ENCODE results near the gene TRIAP1. TPM values are rescaled to one million over a fixed set of nuclear protein-coding genes. Genes with fewer than 3 reads are reported as not detected.
"Not testable (repeated sequence)": the region's sequence is repeated elsewhere in the genome, so short reads cannot be mapped to it uniquely, and the experiment has no call there.

The TRIAP1 gene
- total RNA-seq, 1 donor from 2014 or later = 26.3 TPM

- Mint-ChIP-seq H3K4me1 (ENCODE audit: low read depth) (no peaks in the 10 kb centered on the region), H3K36me3 (ENCODE audit: low read depth) (peaks cover 3% of the 10 kb centered on the region), H3K9me3 (ENCODE audit: low read depth) (no peaks in the 10 kb centered on the region), H3K27me3 (ENCODE audit: low read depth) (no peaks in the 10 kb centered on the region), H3K4me3 (ENCODE audit: unreplicated experiment) (no peak overlapping the region), H3K27ac (ENCODE audit: unreplicated experiment) (no peak overlapping the region)
- DNase-seq (ENCODE audit: low spot score) = no peak
- TF ChIP-seq, protein P1, sequence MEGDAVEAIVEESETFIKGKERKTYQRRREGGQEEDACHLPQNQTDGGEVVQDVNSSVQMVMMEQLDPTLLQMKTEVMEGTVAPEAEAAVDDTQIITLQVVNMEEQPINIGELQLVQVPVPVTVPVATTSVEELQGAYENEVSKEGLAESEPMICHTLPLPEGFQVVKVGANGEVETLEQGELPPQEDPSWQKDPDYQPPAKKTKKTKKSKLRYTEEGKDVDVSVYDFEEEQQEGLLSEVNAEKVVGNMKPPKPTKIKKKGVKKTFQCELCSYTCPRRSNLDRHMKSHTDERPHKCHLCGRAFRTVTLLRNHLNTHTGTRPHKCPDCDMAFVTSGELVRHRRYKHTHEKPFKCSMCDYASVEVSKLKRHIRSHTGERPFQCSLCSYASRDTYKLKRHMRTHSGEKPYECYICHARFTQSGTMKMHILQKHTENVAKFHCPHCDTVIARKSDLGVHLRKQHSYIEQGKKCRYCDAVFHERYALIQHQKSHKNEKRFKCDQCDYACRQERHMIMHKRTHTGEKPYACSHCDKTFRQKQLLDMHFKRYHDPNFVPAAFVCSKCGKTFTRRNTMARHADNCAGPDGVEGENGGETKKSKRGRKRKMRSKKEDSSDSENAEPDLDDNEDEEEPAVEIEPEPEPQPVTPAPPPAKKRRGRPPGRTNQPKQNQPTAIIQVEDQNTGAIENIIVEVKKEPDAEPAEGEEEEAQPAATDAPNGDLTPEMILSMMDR (IDR thresholded peaks at IDR 0.05) = no peak
These were observed 42.0 kb upstream of the TRIAP1 start for GRCh38 chr12:120488057-120488640.

DNA sequence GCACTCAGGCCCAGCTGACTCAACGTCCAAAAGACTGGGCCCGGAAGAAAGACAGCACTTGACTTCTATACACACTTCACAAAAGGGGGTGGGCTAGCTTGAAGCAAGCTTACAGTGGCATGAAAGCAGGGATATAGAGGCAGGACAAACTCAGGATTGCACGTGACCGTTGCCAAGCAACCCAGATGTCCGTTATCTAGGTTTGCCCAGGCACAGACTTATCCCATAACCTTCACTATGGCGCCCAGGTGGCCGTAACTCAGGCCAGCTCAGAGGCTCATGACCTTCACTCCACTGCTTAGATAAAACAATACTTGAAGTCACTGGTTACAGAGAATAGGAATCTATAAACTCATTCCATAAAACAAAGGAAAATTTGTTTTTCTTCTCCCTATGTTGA lies 41.4 kb upstream of the TRIAP1 start:
- not testable (repeated sequence) for H3K4me1 Mint-ChIP-seq (ENCODE audit: low read depth); H3K27me3 Mint-ChIP-seq (ENCODE audit: low read depth); H3K9me3 Mint-ChIP-seq (ENCODE audit: low read depth); H3K27ac Mint-ChIP-seq (ENCODE audit: unreplicated experiment); DNase-seq (ENCODE audit: low spot score); H3K36me3 Mint-ChIP-seq (ENCODE audit: low read depth); H3K4me3 Mint-ChIP-seq (ENCODE audit: unreplicated experiment)

DNA sequence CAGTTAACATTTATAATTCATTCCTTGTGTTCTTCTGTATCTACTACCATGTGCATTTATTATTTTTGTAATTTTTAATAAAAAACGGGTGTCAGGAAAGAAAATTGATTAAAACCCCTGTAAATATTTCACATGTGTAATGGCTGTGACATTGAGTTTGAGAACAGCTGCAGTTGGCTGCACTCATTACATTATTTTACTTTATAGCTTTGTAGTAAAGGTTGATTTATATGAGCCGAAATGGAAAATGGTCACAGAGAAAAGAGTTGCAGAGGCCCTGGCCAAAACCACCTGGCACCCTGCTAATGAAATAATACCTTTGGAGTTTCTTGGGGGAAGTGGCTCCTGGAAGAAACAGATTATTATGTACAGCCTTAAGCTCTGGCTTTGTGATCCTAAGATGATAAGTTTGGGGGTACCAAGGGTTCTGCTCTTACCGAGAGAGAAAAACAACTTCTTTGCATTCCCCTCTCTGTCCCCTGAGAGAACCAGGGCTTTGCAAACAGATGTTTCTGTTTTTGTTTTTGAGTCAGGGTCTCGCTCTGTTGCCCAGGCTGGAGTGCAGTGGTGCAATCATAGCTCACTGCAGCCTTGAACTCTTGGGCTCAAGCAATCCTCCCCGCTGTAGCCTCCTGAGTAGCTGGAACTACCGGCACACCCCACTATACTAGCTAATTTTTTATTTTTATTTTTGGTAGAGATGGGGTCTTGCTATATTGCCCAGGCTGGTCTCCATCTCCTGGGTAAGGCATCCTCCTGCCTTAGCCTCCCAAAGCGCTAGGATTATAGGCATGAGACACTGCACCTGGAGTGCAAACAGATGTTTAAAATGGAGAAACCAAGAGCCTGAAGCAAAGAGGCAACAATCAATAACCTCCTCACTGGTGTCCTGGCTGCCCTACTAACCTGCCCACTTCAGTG lies 40.0 kb upstream of the TRIAP1 start:
- Mint-ChIP-seq H3K27ac (ENCODE audit: unreplicated experiment) (no peak overlapping the region), H3K4me3 (ENCODE audit: unreplicated experiment) (no peak overlapping the region), H3K27me3 (ENCODE audit: low read depth) (no peaks in the 10 kb centered on the region), H3K4me1 (ENCODE audit: low read depth) (no peaks in the 10 kb centered on the region), H3K36me3 (ENCODE audit: low read depth) (peaks cover 5% of the 10 kb centered on the region), H3K9me3 (ENCODE audit: low read depth) (no peaks in the 10 kb centered on the region)
- DNase-seq (ENCODE audit: low spot score) = no peak
- TF ChIP-seq, protein P1 (IDR thresholded peaks at IDR 0.05) = no peak

- no peak for DNase-seq (ENCODE audit: low spot score)
- Mint-ChIP-seq H3K4me1 (ENCODE audit: low read depth) (no peaks in the 10 kb centered on the region), H3K4me3 (ENCODE audit: unreplicated experiment) (no peak overlapping the region), H3K36me3 (ENCODE audit: low read depth) (peaks cover 3% of the 10 kb centered on the region), H3K27me3 (ENCODE audit: low read depth) (no peaks in the 10 kb centered on the region), H3K27ac (ENCODE audit: unreplicated experiment) (no peak overlapping the region), H3K9me3 (ENCODE audit: low read depth) (no peaks in the 10 kb centered on the region)
- TF ChIP-seq, protein P1 (IDR thresholded peaks at IDR 0.05) = no peak
These were observed 37.4 kb upstream of the TRIAP1 start for GRCh38 chr12:120483621-120484020.

- DNase-seq (ENCODE audit: low spot score) = no peak
- Mint-ChIP-seq H3K9me3 (ENCODE audit: low read depth) (no peaks in the 10 kb centered on the region), H3K36me3 (ENCODE audit: low read depth) (peaks cover 3% of the 10 kb centered on the region), H3K4me3 (ENCODE audit: unreplicated experiment) (no peak overlapping the region), H3K4me1 (ENCODE audit: low read depth) (peaks cover 3% of the 10 kb centered on the region), H3K27ac (ENCODE audit: unreplicated experiment) (no peak overlapping the region), H3K27me3 (ENCODE audit: low read depth) (no peaks in the 10 kb centered on the region)
- TF ChIP-seq, protein P1 (IDR thresholded peaks at IDR 0.05) = no peak
These were observed 35.0 kb upstream of the TRIAP1 start for GRCh38 chr12:120481022-120481767.
